K562 (cell line): ENCODE data around the gene CNPY4. TPM values are rescaled to one million over a fixed set of nuclear protein-coding genes. Genes with fewer than 3 reads are reported as not detected.
A peak's percentile ranks its signal among the peaks of the same experiment; 100 is the strongest.

Source experiments
- ATAC-seq: fragments of 200-7000 bp; cut with Tn5 transposase; 3 replicates; pipeline ENCODE4 v1.9.1; 2020; ENCODE audit warnings: moderate library complexity
- BruUV-seq: library from RNA; stranded (reverse); fragments of 400-500 nt; replicated peaks from 2 replicates; lab custom pipeline; 2021; lab: Mats Ljungman, UMichigan
- CTCF ChIA-PET: fragments of 300-600 bp; formaldehyde crosslinking; extraction: SDS; loops from one replicate; lab custom pipeline; 2021; ENCODE audit warnings: low intra/inter-chr PET ratio; lab: Yijun Ruan, JAX
- POLR2A ChIA-PET: fragments of 300-600, 350-650 bp; sonication (Branson Sonifier 250); formaldehyde crosslinking; extraction: SDS; loops from one replicate; lab custom pipeline; 2021; ENCODE audit warnings: antibody characterized with exemption, inconsistent platforms; lab: Yijun Ruan, JAX
- DNase-seq, 4 experiments: peaks; one replicate each; pipeline versions ENCODE4 v3.0.0 to v3.0.0-alpha.2; 2011 to 2018; ENCODE audit warnings: low spot score in 3 of 4, mixed read lengths in 3 of 4; ENCODE audit errors: extremely low read depth in 1 of 4
- FAIRE-seq: peaks from 2 replicates; lab custom pipeline; 2011; peaks lifted over from hg19 to GRCh38; lab: Jason Lieb, UNC
- H2AFZ ChIP-seq: 2 replicates; pipeline ENCODE4 v1.6.0; 2011; ENCODE audit warnings: low read depth, low read length, control low read depth, inconsistent platforms
- H3K27ac ChIP-seq: fragments of 200-600 bp; 3 replicates; pipeline ENCODE4 v1.8.0; 2011; ENCODE audit warnings: low read depth, mild to moderate bottlenecking, control low read depth, inconsistent platforms, low read length, moderate library complexity, mixed read lengths; ENCODE audit errors: extremely low read depth
- H3K27me3 ChIP-seq, 2 experiments: fragments of 300-600 bp in 1 of 2; 2 replicates in 1 of 2; 3 replicates in 1 of 2; pipeline versions ENCODE4 v1.6.0 to v1.8.0; 2011; ENCODE audit warnings: inconsistent platforms in 2 of 2, low read length in 2 of 2, mild to moderate bottlenecking in 1 of 2, mixed read lengths in 1 of 2, moderate library complexity in 1 of 2; ENCODE audit not compliant: control insufficient read depth in 2 of 2, insufficient read depth in 2 of 2
- H3K36me3 ChIP-seq: fragments of 300-600 bp; 3 replicates; pipeline ENCODE4 v1.8.0; 2011; ENCODE audit warnings: mild to moderate bottlenecking, low read length, inconsistent platforms; ENCODE audit not compliant: control insufficient read depth, insufficient read depth
- H3K4me1 ChIP-seq, 2 experiments: fragments of 200-600 bp in 1 of 2; replicated peaks in 1 of 2; 2 replicates in 1 of 2; 3 replicates in 1 of 2; pipeline versions ENCODE4 v1.5.1 to v1.8.0; 2011; ENCODE audit warnings: inconsistent platforms in 2 of 2, low read length in 2 of 2, mild to moderate bottlenecking in 1 of 2, mixed read lengths in 1 of 2, moderate library complexity in 1 of 2; ENCODE audit not compliant: control insufficient read depth in 2 of 2, insufficient read depth in 2 of 2
- H3K4me2 ChIP-seq: 2 replicates; pipeline ENCODE4 v1.6.1; 2011; ENCODE audit warnings: low read length, control low read depth, inconsistent platforms, mixed read lengths; ENCODE audit not compliant: insufficient read depth
- H3K4me3 ChIP-seq: fragments of 200-600 bp; sonication (generic), shearing (Covaris generic); 2 replicates; pipeline ENCODE4 v1.5.1; 2016; ENCODE audit warnings: control low read depth, inconsistent platforms
- H3K79me2 ChIP-seq: fragments of 200-600 bp; 3 replicates; pipeline ENCODE4 v1.8.0; 2011; ENCODE audit warnings: low read length, inconsistent platforms; ENCODE audit not compliant: control insufficient read depth, insufficient read depth
- H3K9ac ChIP-seq, 2 experiments: 2 replicates each; pipeline versions ENCODE4 v1.6.0 to v1.6.1; 2011; ENCODE audit warnings: low read depth in 2 of 2, low read length in 2 of 2, control low read depth in 1 of 2, inconsistent platforms in 1 of 2, mild to moderate bottlenecking in 1 of 2, mixed read lengths in 1 of 2; ENCODE audit not compliant: insufficient read depth in 1 of 2
- H3K9me1 ChIP-seq: one replicate; pipeline ENCODE4 v1.6.0; 2011; ENCODE audit warnings: inconsistent platforms, mild to moderate bottlenecking, low read length, moderate library complexity; ENCODE audit not compliant: control insufficient read depth, insufficient read depth
- H3K9me3 ChIP-seq: replicated peaks from 2 replicates; pipeline ENCODE4 v1.5.1; 2011; ENCODE audit warnings: low read depth, low read length, inconsistent platforms; ENCODE audit not compliant: control insufficient read depth, insufficient read depth
- H4K20me1 ChIP-seq: replicated peaks from 2 replicates; pipeline ENCODE4 v1.6.1; 2011; ENCODE audit warnings: low read length, inconsistent platforms, mixed read lengths; ENCODE audit not compliant: control insufficient read depth, insufficient read depth
- BCOR ChIP-seq: fragments of 450-650 bp; IDR thresholded peaks from 2 replicates; pipeline ENCODE4 v1.6.1; 2016
- CREBBP ChIP-seq: IDR thresholded peaks from one replicate; pipeline ENCODE4 v1.6.1; 2012; ENCODE audit warnings: low read depth, mild to moderate bottlenecking, control low read depth, inconsistent platforms, low read length
- ERF ChIP-seq: fragments of 450-650 bp; formaldehyde crosslinking; IDR thresholded peaks from 2 replicates; pipeline ENCODE4 v1.4.0; 2020; ENCODE audit warnings: mild to moderate bottlenecking, mixed read lengths
- HDAC1 ChIP-seq, 2 experiments: fragments of 450-650 bp; IDR thresholded peaks; 2 replicates each; pipeline ENCODE4 v1.6.1; 2016 to 2017; ENCODE audit warnings: inconsistent platforms in 1 of 2, mild to moderate bottlenecking in 1 of 2, moderate library complexity in 1 of 2
- HDAC2 ChIP-seq: fragments of 450-650 bp; IDR thresholded peaks from 2 replicates; pipeline ENCODE4 v1.6.1; 2016; ENCODE audit warnings: mild to moderate bottlenecking
- HMGN3 ChIP-seq: IDR thresholded peaks from 2 replicates; pipeline ENCODE4 v1.6.1; 2011; ENCODE audit warnings: borderline replicate concordance, low read depth, mild to moderate bottlenecking, mixed read lengths, low read length; ENCODE audit not compliant: insufficient read length; ENCODE audit errors: extremely low read depth
- KAT7 ChIP-seq: sonication (generic); formaldehyde crosslinking; IDR thresholded peaks from 2 replicates; pipeline ENCODE4 v1.8.0; 2022; ENCODE audit warnings: missing genetic modification reagents, mild to moderate bottlenecking, borderline replicate concordance
- KDM1A ChIP-seq, 2 experiments: fragments of 450-650 bp; IDR thresholded peaks; 2 replicates each; pipeline ENCODE4 v1.6.1; 2016; ENCODE audit warnings: mild to moderate bottlenecking in 2 of 2
- RBM25 ChIP-seq: fragments of 200-400 bp; formaldehyde crosslinking; IDR thresholded peaks from 2 replicates; pipeline ENCODE4 v1.6.1; 2018; ENCODE audit warnings: low read length, low read depth, moderate library complexity; ENCODE audit not compliant: severe bottlenecking
- RCOR1 ChIP-seq, 2 experiments: IDR thresholded peaks; 2 replicates each; pipeline ENCODE4 v1.6.1; 2012; ENCODE audit warnings: low read depth in 2 of 2, low read length in 2 of 2, borderline replicate concordance in 1 of 2, improper control_type of control experiment in 1 of 2
- SMARCA5 ChIP-seq: fragments of 450-650 bp; IDR thresholded peaks from 2 replicates; pipeline ENCODE4 v1.6.1; 2016
- XRCC3 ChIP-seq: fragments of 450-650 bp; IDR thresholded peaks from 2 replicates; pipeline ENCODE4 v1.6.1; 2017; ENCODE audit warnings: mild to moderate bottlenecking, moderate library complexity
- ZBTB7A ChIP-seq: IDR thresholded peaks from 2 replicates; pipeline ENCODE4 v1.6.1; 2011; ENCODE audit warnings: low read depth, mild to moderate bottlenecking, low read length, moderate library complexity, borderline replicate concordance; ENCODE audit not compliant: control insufficient read depth
- ZFP36 ChIP-seq: fragments of 150-350 bp; IDR thresholded peaks from 2 replicates; pipeline ENCODE4 v1.6.1; 2018; ENCODE audit warnings: low read length, low read depth; ENCODE audit not compliant: partially characterized antibody
- ZNF717 ChIP-seq: fragments of 250-450 bp; sonication (Bioruptor Pico); IDR thresholded peaks from 2 replicates; pipeline ENCODE4 v1.5.0; 2021
- WGBS: fragments of 100-300 bp; shearing (Covaris generic); methylation state at CpG from one replicate; pipeline ENCODE4 v1.1.6; 2016; ENCODE audit warnings: low coverage, mixed read lengths; ENCODE audit not compliant: insufficient coverage; ENCODE audit errors: missing lambda C conversion rate; 5-methylcytosine and 5-hydroxymethylcytosine counted together
- in situ Hi-C: fragments of 300-500 bp; cut with MboI; formaldehyde crosslinking; loops from 4 replicates; pipeline ENCODE4 v1.15.0; 2018; ENCODE audit warnings: inconsistent platforms, mixed read lengths
- intact Hi-C: fragments of 100-400 bp; cut with micrococcal nuclease; formaldehyde crosslinking; loops from 2 replicates; pipeline ENCODE4 v1.14.2; 2022
- polyA plus RNA-seq, 8 experiments: library from polyadenylated mRNA; depleted of rRNA in 4 of 8; stranded (reverse) in 5 of 8; unstranded in 3 of 8; fragments of >200 nt; fragmentation: Nextera tagmentation in 2 of 8; fragmentation: Illumina TruSeq in 1 of 8; extraction: Ambion mirVana in 2 of 8; extraction: Trizol in 1 of 8; gene quantifications; 2 replicates each; pipeline versions ENCODE4 v1.2.1 to v1.2.3, GENCODE V29; 2011 to 2014; ENCODE audit warnings: inconsistent platforms in 1 of 8, missing spikeins in 1 of 8
- total RNA-seq, 7 experiments: library from RNA; depleted of rRNA in 6 of 7; stranded (reverse); fragments of >200 nt in 6 of 7; fragmentation: Illumina TruSeq in 2 of 7; extraction: Trizol in 2 of 7; gene quantifications; 2 replicates each; pipeline versions ENCODE4 v1.2.1 to v1.2.3, GENCODE V29; 2011 to 2021; ENCODE audit warnings: low replicate concordance in 1 of 7
- TF ChIP-seq, protein P1 (sequence below): conservative IDR thresholded peaks from 2 replicates; pipeline ENCODE4 v1.6.1; 2011; ENCODE audit warnings: low read depth, mild to moderate bottlenecking, low read length; ENCODE audit not compliant: control insufficient read depth

The CNPY4 gene
- total and polyA plus RNA-seq, 9 of the 15 experiments (the other 6 are each of a cell fraction or from before 2014, with no cell fraction given): 1.9 to 11.2 (median 7.0) TPM

DNA sequence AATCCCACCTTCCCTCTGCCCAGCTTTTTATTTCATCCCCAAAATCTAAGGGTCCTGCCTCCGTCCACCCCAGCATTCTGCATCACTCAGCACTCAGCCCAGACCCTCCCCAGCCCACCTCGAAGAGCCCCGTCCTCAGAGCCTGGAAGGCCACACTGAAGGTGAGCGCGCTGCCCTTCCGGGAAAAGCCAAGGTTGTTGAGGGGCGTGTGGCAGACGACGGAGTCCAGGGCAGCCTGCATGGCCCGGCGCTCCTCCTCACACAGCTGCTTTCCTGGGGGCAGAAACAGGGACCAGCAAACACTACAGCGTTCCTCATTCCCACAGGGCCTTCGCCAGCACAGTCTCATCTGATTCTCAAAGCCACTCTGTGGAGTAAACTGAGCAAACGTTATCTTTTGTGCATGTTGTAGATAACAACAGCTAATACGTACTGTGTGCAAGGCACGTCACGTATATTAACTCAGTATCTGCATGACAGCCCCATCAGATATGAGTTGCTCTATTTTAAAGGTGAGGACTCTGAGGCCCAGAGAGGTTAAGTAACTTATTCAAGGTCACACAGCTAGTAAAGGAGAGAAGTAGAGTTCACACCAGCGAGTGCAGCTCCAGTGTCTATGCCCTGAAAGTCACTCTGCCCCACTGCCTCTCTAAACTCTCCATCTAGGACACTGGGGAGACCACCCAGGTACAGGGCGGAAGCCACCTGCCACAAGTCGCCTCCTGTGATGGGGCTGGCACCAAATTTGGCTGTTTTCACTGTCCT, 36.3 kb downstream of the CNPY4 start:
- H2AFZ ChIP-seq: no peak overlapping the region
- no peak overlapping the region for H3K4me3 ChIP-seq
- H3K4me2 ChIP-seq: no peak overlapping the region
- H3K9me3 ChIP-seq: no peaks in the 10 kb centered on the region
- H3K9ac ChIP-seq: peak overlapping the region in 1 of 2 experiments; percentile 98; a peak in 2 of 4 replicates
- 0 out of 3 replicates have a peak overlapping the region, but pooled peaks have one; percentile 91 for H3K27ac ChIP-seq
- H3K27me3 ChIP-seq: no peaks in the 10 kb centered on the region
- in situ Hi-C loops (no loop called here), intact Hi-C loops (loop anchor here (5.0 kb wide), 1 partner anchor 117 kb away; no protein-coding TSS in a partner anchor)
- CTCF ChIA-PET: interaction anchor here (1.1 kb wide), 1 partner anchor 60 kb away, joined by 3 read pairs; no protein-coding TSS in a partner anchor
- FAIRE-seq: no peak
- H3K36me3 ChIP-seq: peaks cover 57% of the 10 kb centered on the region
- DNase-seq: no peak
- 76% methylated on average over 20 of the region's 20 CpGs for WGBS
- POLR2A ChIA-PET: interaction anchor here (0.6 to 1.4 kb wide), 4 partner anchors 8 to 23 kb away, joined by 3 to 4 read pairs (median 4); partner anchors contain the start of gene GAL3ST4
- H4K20me1 ChIP-seq: peaks cover 10% of the 10 kb centered on the region
- H3K79me2 ChIP-seq: peaks cover 30% of the 10 kb centered on the region
- H3K4me1 ChIP-seq: peaks cover 37 to 83% of the 10 kb centered on the region in 2 experiments
- H3K9me1 ChIP-seq: no peaks in the 10 kb centered on the region
- ATAC-seq: no peak
- no TSS peak for BruUV-seq
- TF ChIP-seq RCOR1 (IDR thresholded peaks at IDR 0.05; ENCODE audit: borderline replicate concordance in 1 of 2, low read depth in 2 of 2, low read length in 2 of 2): peak; percentile 48 to 75; a peak in 3 of 4 replicates
- peak; percentile 16 for TF ChIP-seq HMGN3
- TF ChIP-seq RBM25: peak; percentile 98
- TF ChIP-seq ERF: 0 out of 2 replicates have a peak, but pooled peaks have one; percentile 10
- TF ChIP-seq ZFP36: peak; percentile 93
- peak; percentile 1; the same call in 1 of the 2 replicates for TF ChIP-seq KAT7 (CRISPR knock-in tag)
- peak; percentile 83 to 88 for TF ChIP-seq KDM1A (IDR thresholded peaks at IDR 0.05)
- TF ChIP-seq CREBBP: no peak
- TF ChIP-seq ZNF717 (CRISPR knock-in tag): 0 out of 2 replicates have a peak, but pooled peaks have one; percentile 48
- TF ChIP-seq HDAC2: peak; percentile 89
- TF ChIP-seq SMARCA5: peak; percentile 94; the same call in 1 of the 2 replicates
- TF ChIP-seq HDAC1 (IDR thresholded peaks at IDR 0.05): peak in 1 of 2 experiments; percentile 34; a peak in 1 of 4 replicates
- TF ChIP-seq, protein P1, sequence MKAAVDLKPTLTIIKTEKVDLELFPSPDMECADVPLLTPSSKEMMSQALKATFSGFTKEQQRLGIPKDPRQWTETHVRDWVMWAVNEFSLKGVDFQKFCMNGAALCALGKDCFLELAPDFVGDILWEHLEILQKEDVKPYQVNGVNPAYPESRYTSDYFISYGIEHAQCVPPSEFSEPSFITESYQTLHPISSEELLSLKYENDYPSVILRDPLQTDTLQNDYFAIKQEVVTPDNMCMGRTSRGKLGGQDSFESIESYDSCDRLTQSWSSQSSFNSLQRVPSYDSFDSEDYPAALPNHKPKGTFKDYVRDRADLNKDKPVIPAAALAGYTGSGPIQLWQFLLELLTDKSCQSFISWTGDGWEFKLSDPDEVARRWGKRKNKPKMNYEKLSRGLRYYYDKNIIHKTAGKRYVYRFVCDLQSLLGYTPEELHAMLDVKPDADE: 0 out of 2 replicates have a peak, but pooled peaks have one; percentile 24
- 0 out of 2 replicates have a peak, but pooled peaks have one; percentile 17 for TF ChIP-seq ZBTB7A
- TF ChIP-seq BCOR: peak; percentile 98
- TF ChIP-seq XRCC3: no peak
